ENCODE results near the gene PITPNM2.

PITPNM2 gene

DNA sequence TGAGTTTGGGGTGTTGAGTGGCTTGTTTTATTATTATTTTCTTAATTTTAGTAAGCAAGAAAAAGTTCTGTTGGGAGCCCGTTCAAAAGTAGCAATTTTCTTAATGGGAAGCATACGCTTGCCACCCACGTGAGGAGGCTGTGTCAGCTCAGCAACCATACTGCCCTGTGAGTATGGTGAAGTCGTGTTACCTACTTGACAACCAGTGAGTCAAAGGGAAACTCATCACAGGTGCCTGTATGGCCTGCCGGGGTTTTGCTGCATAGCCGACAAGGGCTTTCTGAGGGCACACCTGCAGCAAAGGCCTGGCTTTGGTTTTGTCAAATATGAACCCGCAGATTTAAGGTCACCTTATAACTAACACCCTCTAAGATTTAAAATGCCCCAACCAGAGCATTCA is 31.1 kb downstream of the PITPNM2 start:
- Histone ChIP-seq H3K36me3 (ENCODE audit: low read depth) (no peaks in the 10 kb centered on the region), H3K4me1 (ENCODE audit: insufficient read depth, poor library complexity, severe bottlenecking) (peaks cover 8% of the 10 kb centered on the region), H3K27me3 (ENCODE audit: insufficient read depth, poor library complexity, severe bottlenecking) (no peaks in the 10 kb centered on the region), H3K27ac (ENCODE audit: poor library complexity, severe bottlenecking) (no peak overlapping the region), H3K9me3 (ENCODE audit: severe bottlenecking) (no peaks in the 10 kb centered on the region), H3K4me3 (ENCODE audit: severe bottlenecking) (no peak overlapping the region)
- TF ChIP-seq, protein P1, sequence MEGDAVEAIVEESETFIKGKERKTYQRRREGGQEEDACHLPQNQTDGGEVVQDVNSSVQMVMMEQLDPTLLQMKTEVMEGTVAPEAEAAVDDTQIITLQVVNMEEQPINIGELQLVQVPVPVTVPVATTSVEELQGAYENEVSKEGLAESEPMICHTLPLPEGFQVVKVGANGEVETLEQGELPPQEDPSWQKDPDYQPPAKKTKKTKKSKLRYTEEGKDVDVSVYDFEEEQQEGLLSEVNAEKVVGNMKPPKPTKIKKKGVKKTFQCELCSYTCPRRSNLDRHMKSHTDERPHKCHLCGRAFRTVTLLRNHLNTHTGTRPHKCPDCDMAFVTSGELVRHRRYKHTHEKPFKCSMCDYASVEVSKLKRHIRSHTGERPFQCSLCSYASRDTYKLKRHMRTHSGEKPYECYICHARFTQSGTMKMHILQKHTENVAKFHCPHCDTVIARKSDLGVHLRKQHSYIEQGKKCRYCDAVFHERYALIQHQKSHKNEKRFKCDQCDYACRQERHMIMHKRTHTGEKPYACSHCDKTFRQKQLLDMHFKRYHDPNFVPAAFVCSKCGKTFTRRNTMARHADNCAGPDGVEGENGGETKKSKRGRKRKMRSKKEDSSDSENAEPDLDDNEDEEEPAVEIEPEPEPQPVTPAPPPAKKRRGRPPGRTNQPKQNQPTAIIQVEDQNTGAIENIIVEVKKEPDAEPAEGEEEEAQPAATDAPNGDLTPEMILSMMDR (IDR thresholded peaks at IDR 0.05; ENCODE audit: poor library complexity, severe bottlenecking): no peak
- no peak for DNase-seq (ENCODE audit: low spot score)
- no peak for ATAC-seq (ENCODE audit: low read depth)

DNA sequence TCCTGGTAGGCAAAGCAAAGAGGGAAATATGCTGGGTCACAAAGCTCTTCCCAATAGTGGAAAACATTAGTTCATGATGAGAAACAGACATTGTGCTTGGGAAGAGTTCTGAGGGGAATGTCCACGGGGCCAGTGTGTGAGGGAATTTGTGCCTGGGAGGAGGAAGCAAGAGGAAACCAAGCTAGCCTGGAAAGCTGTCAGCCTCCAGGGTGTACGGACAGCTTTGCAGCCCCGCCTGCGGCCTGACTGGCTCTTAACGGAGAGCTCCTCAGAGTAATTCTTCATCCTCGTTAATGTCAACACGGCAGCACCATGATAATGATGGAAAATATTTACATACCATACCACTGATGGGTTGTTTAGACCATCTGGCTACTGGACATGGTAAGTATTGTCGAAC is 32.4 kb downstream of the PITPNM2 start:
- no peaks in the 10 kb centered on the region for H3K9me3 ChIP-seq (ENCODE audit: severe bottlenecking)
- ATAC-seq (ENCODE audit: low read depth): no peak
- no peak overlapping the region for H3K27ac ChIP-seq (ENCODE audit: poor library complexity, severe bottlenecking)
- H3K27me3 ChIP-seq (ENCODE audit: insufficient read depth, poor library complexity, severe bottlenecking): no peaks in the 10 kb centered on the region
- TF ChIP-seq, protein P1 (IDR thresholded peaks at IDR 0.05; ENCODE audit: poor library complexity, severe bottlenecking): no peak
- H3K4me3 ChIP-seq (ENCODE audit: severe bottlenecking): no peak overlapping the region
- DNase-seq (ENCODE audit: low spot score): no peak
- H3K4me1 ChIP-seq (ENCODE audit: insufficient read depth, poor library complexity, severe bottlenecking): peaks cover 8% of the 10 kb centered on the region
- H3K36me3 ChIP-seq (ENCODE audit: low read depth): no peaks in the 10 kb centered on the region

DNA sequence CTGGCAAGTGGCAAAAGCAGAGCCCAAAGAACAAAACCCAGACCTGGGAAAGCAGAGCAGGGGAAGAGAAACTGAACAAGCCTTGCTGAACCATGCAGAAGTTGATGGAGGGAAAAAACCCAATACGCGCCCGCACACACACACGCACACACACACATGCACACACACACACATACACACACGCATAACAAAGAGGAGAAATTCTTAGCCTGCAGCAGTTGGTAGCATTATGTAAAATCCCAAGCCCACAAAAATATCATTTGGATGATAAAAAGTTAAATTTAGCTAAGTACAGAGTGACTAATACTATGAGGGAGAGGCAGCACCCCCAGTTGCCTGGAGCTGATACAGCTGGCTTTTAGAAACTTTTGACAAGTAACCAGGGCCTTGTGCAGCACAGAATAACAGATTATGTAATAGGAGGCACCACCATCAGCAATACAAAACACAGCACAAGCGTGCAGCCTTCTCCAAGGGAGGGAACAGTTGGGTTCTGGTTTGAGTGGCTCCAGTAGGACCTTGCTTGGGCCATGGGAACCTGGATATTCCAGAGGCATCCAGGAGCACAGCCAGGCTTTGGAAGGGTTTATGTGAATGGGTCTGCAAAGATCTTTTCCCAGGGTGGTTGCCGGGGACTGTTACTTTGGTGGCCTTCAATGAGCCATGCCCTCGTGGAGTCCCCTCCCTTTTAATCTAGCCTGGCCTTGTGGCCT is 35.3 kb downstream of the PITPNM2 start:
- no peaks in the 10 kb centered on the region for H3K9me3 ChIP-seq (ENCODE audit: severe bottlenecking)
- TF ChIP-seq, protein P1 (IDR thresholded peaks at IDR 0.05; ENCODE audit: poor library complexity, severe bottlenecking): no peak
- H3K4me1 ChIP-seq (ENCODE audit: insufficient read depth, poor library complexity, severe bottlenecking): peaks cover 8% of the 10 kb centered on the region
- no peak overlapping the region for H3K27ac ChIP-seq (ENCODE audit: poor library complexity, severe bottlenecking)
- ATAC-seq (ENCODE audit: low read depth) (peak; percentile 66), DNase-seq (ENCODE audit: low spot score) (no peak)
- H3K27me3 ChIP-seq (ENCODE audit: insufficient read depth, poor library complexity, severe bottlenecking): no peaks in the 10 kb centered on the region
- no peaks in the 10 kb centered on the region for H3K36me3 ChIP-seq (ENCODE audit: low read depth)
- no peak overlapping the region for H3K4me3 ChIP-seq (ENCODE audit: severe bottlenecking)

DNA sequence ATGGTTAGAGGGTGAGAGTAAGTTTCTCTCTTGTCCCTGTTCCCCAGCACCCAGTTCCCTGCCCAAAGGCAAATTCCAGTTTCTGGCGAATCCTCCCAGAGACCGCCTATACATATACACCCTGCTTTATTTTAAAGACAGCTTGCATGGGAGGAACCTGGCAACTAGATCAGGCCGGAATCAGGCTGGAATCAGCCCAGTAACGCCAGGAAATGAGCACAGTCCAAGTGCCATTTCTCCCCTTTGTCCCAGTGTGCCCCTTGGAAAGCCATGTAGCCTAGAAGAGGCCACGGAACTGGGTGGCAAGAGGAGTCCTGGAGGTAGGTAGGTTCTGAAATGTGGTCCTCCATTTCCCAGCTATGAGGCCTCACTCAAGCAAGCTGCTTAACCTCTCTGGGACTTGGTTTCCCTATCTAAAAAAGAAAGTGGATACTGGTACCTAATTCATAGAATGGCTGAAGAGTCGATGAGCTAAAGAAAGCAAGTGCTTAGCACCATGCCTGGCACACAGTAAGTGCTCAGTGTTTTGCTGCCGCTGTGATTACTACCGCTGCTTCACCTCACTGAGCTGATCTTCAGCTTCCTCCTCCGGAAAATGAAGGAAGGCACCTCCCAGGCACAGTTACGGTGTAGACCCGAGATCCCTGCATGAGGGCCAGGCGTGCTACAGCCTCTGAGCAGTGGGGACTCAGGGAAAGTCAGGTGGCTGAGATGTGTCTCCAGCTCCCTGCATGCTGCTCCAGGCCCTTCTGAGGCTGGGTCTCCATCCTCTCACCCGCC is 36.4 kb downstream of the PITPNM2 start:
- no peak overlapping the region for H3K4me3 ChIP-seq (ENCODE audit: severe bottlenecking)
- H3K27me3 ChIP-seq (ENCODE audit: insufficient read depth, poor library complexity, severe bottlenecking): no peaks in the 10 kb centered on the region
- H3K4me1 ChIP-seq (ENCODE audit: insufficient read depth, poor library complexity, severe bottlenecking): peaks cover 8% of the 10 kb centered on the region
- no peaks in the 10 kb centered on the region for H3K9me3 ChIP-seq (ENCODE audit: severe bottlenecking)
- H3K36me3 ChIP-seq (ENCODE audit: low read depth): no peaks in the 10 kb centered on the region
- no peak overlapping the region for H3K27ac ChIP-seq (ENCODE audit: poor library complexity, severe bottlenecking)
- TF ChIP-seq, protein P1 (IDR thresholded peaks at IDR 0.05; ENCODE audit: poor library complexity, severe bottlenecking): no peak
- no peak for DNase-seq (ENCODE audit: low spot score)
- ATAC-seq (ENCODE audit: low read depth): no peak

DNA sequence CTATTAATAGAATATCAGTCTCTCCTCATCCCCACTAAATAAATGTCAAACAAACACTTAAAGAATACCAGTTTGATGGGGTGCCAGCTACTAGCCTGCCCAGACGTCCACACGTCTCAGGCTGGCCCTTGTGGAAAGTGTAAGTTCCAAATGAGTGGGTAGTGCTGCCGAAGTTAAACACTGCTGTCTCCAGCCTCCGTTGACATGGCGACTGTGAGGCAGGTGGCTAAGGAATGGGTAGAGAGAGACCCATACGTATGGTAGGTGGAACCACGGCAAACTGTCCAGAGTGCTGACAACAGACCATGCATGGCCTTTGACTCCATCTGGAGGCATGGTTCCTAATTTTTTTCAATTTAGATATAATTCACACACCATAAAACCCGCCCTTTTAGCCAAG is 37.9 kb downstream of the PITPNM2 start:
- no peak for ATAC-seq (ENCODE audit: low read depth)
- H3K36me3 ChIP-seq (ENCODE audit: low read depth): no peaks in the 10 kb centered on the region
- no peaks in the 10 kb centered on the region for H3K27me3 ChIP-seq (ENCODE audit: insufficient read depth, poor library complexity, severe bottlenecking)
- H3K27ac ChIP-seq (ENCODE audit: poor library complexity, severe bottlenecking): no peak overlapping the region
- peaks cover 8% of the 10 kb centered on the region for H3K4me1 ChIP-seq (ENCODE audit: insufficient read depth, poor library complexity, severe bottlenecking)
- TF ChIP-seq, protein P1 (IDR thresholded peaks at IDR 0.05; ENCODE audit: poor library complexity, severe bottlenecking): no peak
- no peaks in the 10 kb centered on the region for H3K9me3 ChIP-seq (ENCODE audit: severe bottlenecking)
- no peak for DNase-seq (ENCODE audit: low spot score)
- H3K4me3 ChIP-seq (ENCODE audit: severe bottlenecking): no peak overlapping the region
